Stimulated activated CD4-positive, alpha-beta T cell treated with anti-CD3 and anti-CD28 coated beads, Interleukin-15, amount 100 ng/mL, for 1 hour (primary cell): Measurements from ENCODE around the gene SDK1.

Experiments used
- DNase-seq, 2 donors: peaks; one replicate each; pipeline ENCODE4 v3.0.0-alpha.2; 2020; ENCODE audit warnings: low read depth in 1 of 2, low spot score in 1 of 2

The SDK1 gene

GRCh38 chr7:4030346-4030950, 729.4 kb downstream of the SDK1 start:
- DNase-seq, result no peak

GRCh38 chr7:4033996-4034395, 732.9 kb downstream of the SDK1 start:
- no peak for DNase-seq

GRCh38 chr7:4037308-4037707, 736.3 kb downstream of the SDK1 start:
- DNase-seq, result no peak

GRCh38 chr7:4037877-4038276, 736.8 kb downstream of the SDK1 start:
- DNase-seq, result no peak

GRCh38 chr7:4040109-4040928, 739.3 kb downstream of the SDK1 start:
- DNase-seq, result no peak

GRCh38 chr7:4042402-4043045, 741.5 kb downstream of the SDK1 start:
- no peak for DNase-seq

- DNase-seq, result no peak
These were observed 742.9 kb downstream of the SDK1 start for GRCh38 chr7:4043988-4044387.

GRCh38 chr7:4045450-4045849, 744.4 kb downstream of the SDK1 start:
- no peak for DNase-seq

- no peak for DNase-seq
These were observed 744.9 kb downstream of the SDK1 start for GRCh38 chr7:4045975-4046374.

GRCh38 chr7:4048336-4048735, 747.3 kb downstream of the SDK1 start:
- DNase-seq, result no peak

- DNase-seq, result no peak
These were observed 748.1 kb downstream of the SDK1 start for GRCh38 chr7:4049202-4049601.

- DNase-seq, result no peak
These were observed 749.1 kb downstream of the SDK1 start for GRCh38 chr7:4050126-4050660.

GRCh38 chr7:4051696-4052095, 750.6 kb downstream of the SDK1 start:
- DNase-seq, result no peak

GRCh38 chr7:4052130-4052529, 751.1 kb downstream of the SDK1 start:
- DNase-seq, result no peak

GRCh38 chr7:4054158-4054557, 753.1 kb downstream of the SDK1 start:
- no peak for DNase-seq

GRCh38 chr7:4056552-4057288, 755.7 kb downstream of the SDK1 start:
- DNase-seq, result no peak

- no peak for DNase-seq
These were observed 756.2 kb downstream of the SDK1 start for GRCh38 chr7:4057289-4057616.

- no peak for DNase-seq
These were observed 757.1 kb downstream of the SDK1 start for GRCh38 chr7:4058158-4058557.

- DNase-seq, result no peak
These were observed 764.1 kb downstream of the SDK1 start for GRCh38 chr7:4065190-4065589.

- no peak for DNase-seq
These were observed 765.2 kb downstream of the SDK1 start for GRCh38 chr7:4066206-4066605.

GRCh38 chr7:4066626-4067475, 765.8 kb downstream of the SDK1 start:
- no peak for DNase-seq
